Esophagus (tissue), 2 donors: ENCODE measurements around the gene FCGBP. TPM values are rescaled to one million over a fixed set of nuclear protein-coding genes. Genes with fewer than 3 reads are reported as not detected.
"Not testable (repeated sequence)": the region's sequence is repeated elsewhere in the genome, so short reads cannot be mapped to it uniquely, and the experiment has no call there.

Source experiments
- H3K27ac ChIP-seq, 2 donors: one replicate each; pipeline ENCODE4 v1.5.1; 2013; ENCODE audit warnings: low read depth in 2 of 2, mild to moderate bottlenecking in 2 of 2, inconsistent platforms in 1 of 2, low read length in 1 of 2, moderate library complexity in 1 of 2
- H3K27me3 ChIP-seq, 2 donors: one replicate each; pipeline ENCODE4 v1.6.1; 2013; ENCODE audit warnings: low read length in 2 of 2, control low read depth in 1 of 2, mild to moderate bottlenecking in 1 of 2; ENCODE audit not compliant: insufficient read depth in 2 of 2, control insufficient read depth in 1 of 2
- H3K36me3 ChIP-seq, 2 donors: one replicate each; pipeline ENCODE4 v1.6.1; 2013; ENCODE audit warnings: low read length in 1 of 2; ENCODE audit not compliant: control insufficient read depth in 2 of 2, insufficient read depth in 2 of 2
- H3K4me1 ChIP-seq, 2 donors: one replicate each; pipeline ENCODE4 v1.6.1; 2013; ENCODE audit warnings: low read length in 1 of 2; ENCODE audit not compliant: control insufficient read depth in 2 of 2, insufficient read depth in 2 of 2
- H3K4me3 ChIP-seq, 2 donors: one replicate each; pipeline ENCODE4 v1.5.1; 2013; ENCODE audit warnings: low read length in 2 of 2, mild to moderate bottlenecking in 2 of 2, low read depth in 1 of 2, moderate library complexity in 1 of 2
- H3K9me3 ChIP-seq, 2 donors: one replicate each; pipeline ENCODE4 v1.6.1; 2013; ENCODE audit warnings: mild to moderate bottlenecking in 2 of 2, low read depth in 1 of 2, low read length in 1 of 2, moderate library complexity in 1 of 2; ENCODE audit not compliant: control insufficient read depth in 2 of 2, insufficient read depth in 1 of 2
- WGBS, 2 donors: extraction: QIAGEN DNeasy Blood & Tissue Kit; methylation state at CpG; one replicate each; pipeline ENCODE4 v1.1.7; 2013; 5-methylcytosine and 5-hydroxymethylcytosine counted together
- polyA plus RNA-seq, 2 donors: library from polyadenylated mRNA; stranded (reverse); fragments of 200-250 nt; gene quantifications; one replicate each; pipeline ENCODE4 v1.2.3, GENCODE V29; 2013
- donor health status: healthy with polysubstance abuse.
- donor health status: Bipolar disorder and iron deficiency.

The FCGBP gene
- polyA plus RNA-seq, 2 donors = 2.3 to 3.0 TPM

DNA sequence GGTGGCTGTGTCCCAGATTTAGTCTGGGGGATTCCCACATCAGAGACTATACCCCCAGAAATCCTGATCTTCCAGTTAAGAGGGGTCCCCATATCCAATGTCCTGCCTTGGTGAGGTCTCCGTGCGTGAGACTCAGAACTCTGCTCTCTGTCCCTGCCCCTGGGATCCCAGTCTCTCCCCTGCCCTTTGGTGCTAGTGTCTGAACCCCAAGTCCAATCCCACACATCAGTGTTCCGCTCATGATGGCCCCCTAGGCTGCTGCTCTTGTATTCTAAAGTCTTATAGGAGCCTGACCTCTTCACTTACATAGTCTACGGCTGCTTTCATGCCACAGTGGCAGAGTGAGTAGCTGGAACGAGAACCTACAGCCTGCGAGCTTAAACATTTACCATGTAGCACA, 35.6 kb downstream of the FCGBP start:
- H3K4me3 ChIP-seq, H3K9me3 ChIP-seq, H3K27me3 ChIP-seq, H3K36me3 ChIP-seq, H3K4me1 ChIP-seq, H3K27ac ChIP-seq: not testable (repeated sequence)
- 52 to 53% methylated on average over 4 to 5 of the region's 6 CpGs for WGBS, 2 donors

DNA sequence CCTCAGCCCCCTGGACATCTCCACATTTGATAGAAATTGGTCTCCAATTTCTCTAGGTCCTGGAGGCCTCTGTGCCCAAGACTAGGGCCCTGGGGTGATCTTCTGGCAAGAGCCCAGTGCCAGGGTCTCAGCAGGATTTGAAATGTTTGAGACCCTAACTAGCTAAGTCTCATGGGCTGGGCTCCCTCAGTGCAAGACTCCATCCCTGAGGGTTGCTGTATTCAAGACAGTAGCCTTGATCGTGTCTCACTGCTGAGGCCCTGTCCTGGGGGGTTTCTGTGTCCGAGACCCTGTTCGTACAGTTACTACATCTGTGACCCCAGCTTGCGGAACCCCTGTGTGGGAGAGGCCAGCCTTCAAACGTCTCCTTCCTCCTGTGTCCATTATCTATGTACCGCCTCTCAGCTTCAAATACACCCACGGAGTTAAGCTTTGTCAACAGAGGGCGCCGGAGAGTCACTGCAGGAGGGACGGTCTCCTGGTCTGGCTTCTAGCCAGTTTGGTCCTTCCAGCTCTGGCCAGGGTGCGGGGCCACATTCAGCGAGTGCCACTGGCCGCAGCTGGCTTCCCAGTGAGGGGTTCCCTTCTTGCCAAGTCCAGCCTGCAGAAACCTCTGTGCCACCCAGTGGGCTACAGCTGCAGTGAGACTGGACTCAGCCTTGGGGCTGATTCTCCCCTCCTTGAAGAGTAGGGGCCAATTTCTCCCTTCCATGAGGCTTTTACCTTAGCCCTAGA, 36.8 kb downstream of the FCGBP start:
- not testable (repeated sequence) for H3K27me3 ChIP-seq, H3K36me3 ChIP-seq, H3K4me1 ChIP-seq, H3K9me3 ChIP-seq, H3K4me3 ChIP-seq, H3K27ac ChIP-seq
- 6 to 22% methylated on average over 13 of the region's 13 CpGs for WGBS, 2 donors

- 90 to 96% methylated on average over 10 to 11 of the region's 11 CpGs for WGBS, 2 donors
- H3K27ac ChIP-seq, H3K27me3 ChIP-seq, H3K4me3 ChIP-seq, H3K4me1 ChIP-seq, H3K36me3 ChIP-seq, H3K9me3 ChIP-seq: not testable (repeated sequence)
Observed at GRCh38 chr19:39895096-39895495, 39.3 kb downstream of the FCGBP start.

DNA sequence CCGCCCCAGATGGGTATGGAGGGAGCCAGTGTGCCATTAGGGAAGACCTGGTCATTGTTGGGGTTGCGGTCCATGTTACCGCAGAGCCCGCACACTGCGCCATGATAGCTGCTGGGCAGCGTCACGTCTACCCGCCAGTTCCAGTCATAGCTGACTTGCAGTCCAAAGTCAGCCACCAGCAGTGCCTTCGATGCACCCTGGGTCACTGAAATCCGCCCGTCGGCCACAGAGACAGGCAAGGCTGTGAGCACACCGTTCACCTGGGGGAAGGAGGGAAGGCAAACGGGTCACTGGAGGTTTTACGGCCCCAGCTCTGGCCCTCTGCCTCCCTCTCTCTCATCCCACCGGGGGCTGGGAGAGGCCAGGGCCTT, 40.2 kb downstream of the FCGBP start:
- not testable (repeated sequence) for H3K36me3 ChIP-seq, H3K4me1 ChIP-seq, H3K27me3 ChIP-seq, H3K4me3 ChIP-seq, H3K9me3 ChIP-seq, H3K27ac ChIP-seq
- WGBS, 2 donors = 89% methylated on average over 11 to 13 of the region's 16 CpGs

- H3K36me3 ChIP-seq, H3K27me3 ChIP-seq, H3K4me3 ChIP-seq, H3K9me3 ChIP-seq, H3K27ac ChIP-seq, H3K4me1 ChIP-seq: not testable (repeated sequence)
- WGBS, 2 donors = 72 to 77% methylated on average over 21 to 23 of the region's 29 CpGs
Observed at GRCh38 chr19:39893366-39894235, 40.8 kb downstream of the FCGBP start.

DNA sequence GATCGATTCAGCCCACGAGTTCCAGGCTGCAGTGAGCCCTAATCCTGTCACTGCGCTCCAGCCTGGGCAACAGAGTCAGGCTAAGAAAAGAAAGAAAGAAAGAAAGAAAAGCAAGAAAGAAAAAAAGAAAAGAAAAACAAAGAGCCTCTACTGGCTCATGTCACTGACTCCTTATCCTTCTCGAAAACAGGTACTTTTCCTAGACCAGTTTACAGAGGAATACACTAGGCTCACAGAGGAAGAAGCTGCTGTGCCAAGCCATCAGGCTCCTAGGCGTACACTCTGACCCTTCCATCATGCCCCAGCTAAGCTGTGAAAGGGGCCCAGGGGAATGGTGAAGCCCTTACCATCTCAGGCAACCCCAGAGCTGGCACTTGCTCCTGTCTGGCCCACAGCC, 41.9 kb downstream of the FCGBP start:
- 73 to 87% methylated on average over 5 of the region's 5 CpGs for WGBS, 2 donors
- not testable (repeated sequence) for H3K27ac ChIP-seq, H3K36me3 ChIP-seq, H3K27me3 ChIP-seq, H3K9me3 ChIP-seq, H3K4me1 ChIP-seq, H3K4me3 ChIP-seq

DNA sequence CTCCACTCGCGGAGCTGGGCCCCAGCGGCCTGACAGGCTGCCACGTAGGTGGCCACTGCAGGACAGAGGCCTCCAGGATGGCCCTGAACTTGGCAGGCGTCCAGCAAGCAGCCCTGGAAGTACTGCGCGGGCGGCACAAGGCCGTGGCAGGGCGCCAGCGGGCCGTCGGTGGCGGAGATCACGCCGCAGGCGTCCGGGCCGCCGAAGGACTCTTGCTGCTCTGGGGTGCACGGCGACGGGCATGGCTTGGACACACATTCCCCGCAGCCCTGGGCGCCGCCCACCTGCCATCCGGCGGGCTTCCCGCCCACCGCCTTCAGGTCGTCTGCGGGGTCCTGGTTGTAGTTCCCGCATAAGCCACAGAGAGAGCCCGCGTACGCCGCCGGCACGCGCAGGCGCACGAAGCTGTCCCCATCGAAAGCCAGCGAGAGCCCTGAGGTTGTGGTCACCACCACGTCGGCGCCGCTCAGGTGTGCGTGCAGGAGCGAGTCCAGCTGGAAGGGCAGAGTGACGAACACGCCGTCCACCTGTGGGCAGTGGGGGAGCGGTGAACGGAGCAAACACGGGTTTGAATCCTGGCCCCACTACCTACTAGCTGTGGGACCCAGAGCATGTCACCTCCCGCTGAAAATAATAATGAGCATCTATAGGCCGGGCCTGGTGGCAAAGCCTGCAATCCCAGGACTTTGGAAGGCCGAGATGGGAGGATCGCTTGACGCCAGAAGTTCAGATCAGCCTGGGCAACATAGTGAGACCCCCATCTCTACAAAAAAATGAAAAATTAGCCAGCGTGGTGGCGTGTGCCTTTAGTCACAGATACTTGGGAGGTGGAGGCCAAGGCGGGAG, 42.6 kb downstream of the FCGBP start:
- not testable (repeated sequence) for H3K4me1 ChIP-seq, H3K27ac ChIP-seq, H3K36me3 ChIP-seq, H3K9me3 ChIP-seq, H3K4me3 ChIP-seq, H3K27me3 ChIP-seq
- WGBS, 2 donors = 47 to 59% methylated on average over 64 of the region's 64 CpGs

DNA sequence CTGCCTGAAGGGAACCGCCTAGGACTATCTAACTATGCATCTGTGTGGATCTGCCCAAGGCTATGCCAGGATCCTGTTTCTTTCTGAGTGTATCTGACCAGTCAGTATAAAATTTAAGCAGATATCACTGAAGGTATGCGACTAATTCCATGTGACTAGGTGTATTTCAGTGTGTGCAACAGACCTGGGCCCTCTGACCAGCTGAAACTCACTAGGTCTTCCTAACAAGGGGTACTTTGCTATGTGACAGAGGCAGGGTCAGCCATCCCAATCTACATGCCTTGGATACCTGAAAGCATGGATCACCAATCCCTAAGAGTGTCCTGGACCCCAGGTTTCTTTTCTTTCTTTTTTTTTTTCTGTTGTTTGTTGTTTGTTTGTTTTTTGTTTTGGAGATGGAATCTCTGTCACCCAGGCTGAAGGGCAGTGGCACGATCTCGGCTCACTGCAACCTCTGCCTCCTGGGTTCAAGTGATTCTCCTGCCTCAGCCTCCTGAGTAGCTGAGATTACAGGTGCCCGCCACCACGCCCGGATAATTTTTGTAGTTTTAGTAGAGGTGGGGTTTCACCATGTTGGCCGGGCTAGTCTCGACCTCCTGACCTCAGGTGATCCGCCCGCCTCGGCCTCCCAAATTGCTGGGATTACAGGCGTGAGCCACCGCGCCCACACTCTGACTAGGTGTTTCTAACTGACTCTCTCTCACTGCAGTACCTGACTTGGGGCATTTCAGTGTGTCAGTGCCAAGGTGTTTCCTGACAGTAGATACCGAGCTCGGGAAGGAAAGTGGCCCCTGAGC, 43.5 kb downstream of the FCGBP start:
- no peak overlapping the region for H3K4me3 ChIP-seq
- H3K27ac ChIP-seq = no peak overlapping the region
- no peaks in the 10 kb centered on the region for H3K9me3 ChIP-seq
- 77 to 80% methylated on average over 17 of the region's 17 CpGs for WGBS, 2 donors
- peaks cover 2 to 4% of the 10 kb centered on the region in 2 donors for H3K4me1 ChIP-seq
- H3K27me3 ChIP-seq = no peaks in the 10 kb centered on the region
- no peaks in the 10 kb centered on the region for H3K36me3 ChIP-seq
